ENCODE measurements around the gene VSX1.

- no peak for TF ChIP-seq CTCF (IDR thresholded peaks at IDR 0.05)
- no peak for TF ChIP-seq ZFX (IDR thresholded peaks at IDR 0.05; ENCODE audit: borderline replicate concordance)
Observed at GRCh38 chr20:25127761-25128537, 46.0 kb upstream of the VSX1 start.

Measured in 22Rv1 (cell line).